Activated CD4-positive, alpha-beta T cell treated with anti-CD3 and anti-CD28 coated beads for 1 hour (primary cell): ENCODE measurements around the gene SMAP1.

Experiments
- DNase-seq: peaks from one replicate; pipeline ENCODE4 v3.0.0-alpha.2; 2020

The SMAP1 gene

DNA sequence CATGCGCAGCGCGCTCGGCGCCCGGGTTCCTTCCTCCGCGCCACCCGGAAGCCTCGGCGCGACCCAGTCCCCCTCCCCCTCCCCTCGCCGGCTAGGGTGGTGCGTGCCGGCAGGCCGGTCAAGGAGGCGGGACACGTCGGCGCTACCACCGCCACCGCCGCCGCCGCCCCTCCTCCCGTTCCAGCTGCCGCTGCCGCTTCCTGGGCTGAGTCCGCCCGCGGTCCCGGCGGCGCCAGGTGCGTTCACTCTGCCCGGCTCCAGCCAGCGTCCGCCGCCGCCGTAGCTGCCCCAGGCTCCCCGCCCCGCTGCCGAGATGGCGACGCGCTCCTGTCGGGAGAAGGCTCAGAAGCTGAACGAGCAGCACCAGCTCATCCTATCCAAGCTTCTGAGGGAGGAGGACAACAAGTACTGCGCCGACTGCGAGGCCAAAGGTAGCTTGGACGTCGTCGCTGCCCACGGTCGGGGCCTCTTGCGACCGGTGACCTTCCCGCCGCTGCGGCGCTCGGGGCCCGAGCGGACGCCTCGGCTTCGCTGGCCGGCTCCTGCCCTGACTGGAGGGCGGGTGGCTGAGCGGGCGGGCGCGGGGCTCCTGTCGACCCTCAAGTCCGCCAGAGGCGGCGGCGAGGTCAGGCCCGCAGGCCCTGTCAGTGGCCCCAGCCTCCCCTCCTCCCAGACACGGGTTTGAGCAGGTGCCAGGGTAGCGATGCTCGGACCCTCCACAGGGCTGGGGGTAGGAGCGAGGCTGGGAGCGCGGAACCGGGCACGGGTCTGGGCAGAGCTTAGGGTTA is at the start of gene SMAP1:
SMAP1 (plus strand) TSS at position 173 of the 788 bp plus-strand sequence; CDS start at position 314, 141 bp downstream.
- DNase-seq = peak; percentile 88

GRCh38 chr6:70620746-70621145 is 46.9 kb upstream of the SMAP1 start:
- DNase-seq = no peak

- DNase-seq = no peak
Measured at GRCh38 chr6:70622461-70622860, 45.2 kb upstream of the SMAP1 start.

- DNase-seq = no peak
Measured at GRCh38 chr6:70625436-70625835, 42.2 kb upstream of the SMAP1 start.

DNA sequence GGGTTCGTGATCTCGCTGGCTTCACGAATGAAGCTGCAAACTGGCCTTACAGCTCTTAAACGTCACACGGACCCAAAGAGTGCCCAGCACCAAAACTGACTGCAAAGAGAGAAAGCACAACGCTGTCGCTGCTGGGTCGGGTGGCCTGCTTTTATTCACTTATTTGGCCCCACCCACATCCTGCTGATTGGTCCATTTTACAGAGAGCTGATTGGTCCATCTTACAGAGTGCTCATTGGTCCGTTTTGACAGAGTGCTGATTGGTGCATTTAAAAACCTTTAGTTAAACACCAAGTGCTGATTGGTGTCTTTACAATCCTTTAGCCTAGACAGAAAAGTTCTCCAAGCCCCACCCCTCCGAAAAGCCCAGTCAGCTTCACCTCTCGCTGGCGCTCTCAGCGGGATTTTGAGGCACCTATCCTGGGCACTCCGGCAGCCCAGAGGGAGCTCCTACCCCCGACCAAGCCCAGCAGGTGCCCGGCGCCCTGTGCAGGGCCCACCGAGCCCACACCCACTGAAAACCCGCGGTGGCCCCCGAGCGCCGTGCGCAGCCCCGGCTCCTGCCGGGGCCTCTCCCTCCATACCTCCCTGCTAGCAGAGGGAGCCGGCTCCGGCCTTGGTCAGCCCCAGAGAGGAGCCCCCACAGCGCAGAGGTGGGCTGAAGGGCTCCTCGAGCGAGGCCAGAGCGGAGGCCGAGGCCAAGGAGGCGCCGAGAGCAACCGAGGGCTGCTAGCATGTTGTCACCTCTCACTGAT is 40.0 kb upstream of the SMAP1 start:
- DNase-seq = no peak

DNA sequence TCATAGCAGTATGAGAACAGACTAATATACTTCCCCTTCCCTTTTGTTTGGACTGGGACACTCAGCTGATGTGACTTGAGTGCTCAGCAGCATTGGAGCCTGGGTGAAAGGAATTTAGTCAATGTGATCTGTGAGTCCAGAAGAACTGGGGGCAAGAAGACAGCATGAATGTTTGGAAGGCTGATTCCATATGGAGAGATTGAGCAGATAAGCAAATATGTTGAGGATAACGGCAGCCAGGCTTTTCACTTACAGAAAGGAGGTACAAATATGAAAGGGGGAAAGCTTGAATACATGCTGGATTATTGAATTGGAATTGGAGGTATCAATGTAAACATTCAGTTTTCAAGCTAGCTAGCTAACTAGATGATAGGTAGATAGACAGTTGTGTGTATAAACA is 37.8 kb upstream of the SMAP1 start:
- DNase-seq = no peak

DNA sequence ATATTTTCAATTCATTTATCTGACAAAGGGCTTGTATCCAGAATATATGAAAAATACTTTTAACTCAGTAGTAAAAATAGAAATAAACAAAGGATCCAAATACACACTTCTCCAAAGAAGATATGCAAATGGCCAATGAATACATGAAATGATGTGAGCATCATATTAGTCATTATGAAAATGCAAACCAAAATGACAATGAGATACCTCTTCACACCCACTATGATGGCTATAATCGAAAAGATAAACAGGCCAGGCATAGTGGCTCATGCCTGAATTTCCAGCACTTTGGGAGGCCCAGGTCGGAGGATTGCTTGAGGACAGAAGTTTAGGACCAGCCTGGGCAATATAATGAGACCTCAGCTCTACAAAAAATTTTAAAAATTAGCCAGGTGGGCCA is 33.8 kb upstream of the SMAP1 start:
- DNase-seq = no peak

- no peak for DNase-seq
Measured at GRCh38 chr6:70636596-70636995, 31.1 kb upstream of the SMAP1 start.

DNA sequence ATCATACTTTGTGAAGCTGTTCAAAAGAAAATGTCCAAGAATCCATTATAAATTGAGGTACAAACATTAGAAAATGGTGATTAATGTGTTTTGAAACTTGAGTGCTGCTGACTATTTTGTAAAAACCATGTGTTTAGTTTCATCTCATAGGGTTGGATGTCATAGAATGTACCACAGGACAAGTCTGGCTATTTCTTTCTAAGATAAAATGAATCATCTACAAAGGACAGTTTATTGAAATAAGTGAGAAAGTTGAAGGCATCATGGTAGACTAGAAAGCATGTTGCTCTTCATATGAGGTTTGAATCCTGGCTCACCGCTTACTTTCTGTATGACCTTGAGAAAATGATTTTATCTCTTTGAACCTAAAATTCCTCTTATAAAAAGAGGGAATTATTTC is 29.2 kb upstream of the SMAP1 start:
- no peak for DNase-seq

GRCh38 chr6:70651326-70651905 is 16.3 kb upstream of the SMAP1 start:
- DNase-seq = no peak

DNA sequence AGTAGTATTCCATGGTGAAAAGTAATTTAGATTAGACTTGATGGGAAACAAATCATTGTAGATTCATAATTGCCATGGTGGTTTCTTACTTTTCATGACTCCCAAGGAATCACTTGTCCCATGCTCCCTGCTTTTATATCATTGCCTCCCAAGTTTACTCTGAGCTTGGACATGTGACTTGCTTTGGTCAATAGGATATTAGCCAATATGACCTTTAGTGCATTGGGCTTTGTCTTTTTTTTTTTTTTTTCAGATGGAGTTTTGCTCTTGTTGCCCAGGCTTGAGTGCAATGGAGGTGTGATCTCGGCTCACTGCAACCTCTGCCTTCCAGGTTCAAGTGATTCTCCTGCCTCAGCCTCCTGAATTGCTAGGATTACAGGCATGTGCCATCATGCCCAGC is 15.5 kb upstream of the SMAP1 start:
- no peak for DNase-seq

DNA sequence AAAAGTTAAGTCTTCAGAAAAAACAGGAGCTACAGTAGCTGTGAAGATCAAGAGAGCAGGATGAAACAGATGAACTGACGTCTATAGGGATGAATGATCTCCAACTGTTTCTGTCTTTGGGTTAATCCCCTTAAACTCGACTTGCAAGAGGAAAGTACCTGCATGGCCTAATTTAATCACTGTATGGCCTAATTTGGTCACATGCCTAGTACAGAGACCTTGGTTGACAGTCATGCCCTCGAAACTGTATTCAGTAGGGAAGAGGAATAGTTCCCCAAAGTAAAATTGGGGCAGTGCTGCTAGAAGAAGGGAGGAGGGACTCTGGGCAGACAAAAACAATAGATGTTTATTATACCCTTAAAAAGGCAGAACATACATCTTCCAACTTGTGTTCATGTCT is 10.0 kb upstream of the SMAP1 start:
- no peak for DNase-seq

- no peak for DNase-seq
Measured at GRCh38 chr6:70663881-70664466, 3.7 kb upstream of the SMAP1 start.

DNA sequence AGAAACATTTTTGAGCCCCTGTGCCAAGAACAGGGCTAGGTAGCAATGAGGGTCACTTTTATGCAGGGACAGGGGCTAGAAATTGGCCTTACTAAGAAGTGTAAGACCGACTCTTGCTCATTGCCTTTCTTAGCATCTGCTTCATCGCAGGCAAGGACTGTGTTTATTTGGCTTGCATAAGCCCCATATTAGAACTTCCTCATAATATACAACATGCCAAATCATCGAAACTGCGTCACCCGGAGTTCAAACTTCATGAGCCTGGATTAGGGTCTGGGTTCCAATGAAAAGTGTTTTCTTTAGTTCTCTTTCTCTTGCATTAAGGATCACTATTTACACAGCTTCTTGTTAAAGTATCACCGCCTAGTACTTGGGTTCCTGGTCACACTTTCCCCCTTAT is 977 bp upstream of the SMAP1 start:
- DNase-seq = no peak

DNA sequence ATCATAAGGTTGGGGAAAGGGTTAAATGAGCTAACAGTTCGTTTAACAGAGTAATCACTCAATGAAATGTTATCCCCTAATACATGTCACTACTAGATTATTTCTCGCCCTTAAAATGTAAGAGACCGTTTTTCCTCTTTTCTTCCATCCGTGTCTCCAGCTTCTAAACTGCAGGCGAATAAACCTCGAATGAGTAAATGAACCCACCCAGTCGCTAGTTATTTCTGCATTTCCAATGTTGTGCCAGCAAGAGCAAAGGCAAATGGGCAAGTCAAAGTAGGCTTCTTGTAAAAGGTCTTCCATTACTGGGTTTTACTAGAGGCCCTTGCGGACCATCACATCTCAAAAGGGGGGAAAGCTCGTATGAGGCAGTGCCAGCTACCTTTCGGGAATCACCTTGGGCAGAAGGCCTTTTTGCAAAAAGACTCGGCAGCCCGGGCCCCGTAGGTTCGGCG is 400 bp upstream of the SMAP1 start:
- no peak for DNase-seq

DNA sequence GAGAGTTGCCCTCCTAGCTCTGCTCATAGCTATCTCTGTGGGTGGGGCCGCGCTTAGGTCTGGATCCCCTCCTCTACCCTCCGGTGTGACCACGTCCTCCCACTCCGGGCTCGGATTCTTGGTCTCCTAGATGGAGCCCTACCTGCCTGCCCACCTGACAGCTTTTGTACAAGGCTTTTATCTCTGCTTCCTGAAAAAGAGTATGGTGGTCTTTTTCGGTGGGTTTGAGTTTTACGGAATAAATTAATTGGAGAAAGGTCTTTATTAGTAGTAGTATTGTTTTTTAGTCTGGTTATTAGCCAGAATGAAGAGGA is 773 bp downstream of the SMAP1 start:
- no peak for DNase-seq

- DNase-seq = no peak
Measured at GRCh38 chr6:70669133-70669532, 1.4 kb downstream of the SMAP1 start.

DNA sequence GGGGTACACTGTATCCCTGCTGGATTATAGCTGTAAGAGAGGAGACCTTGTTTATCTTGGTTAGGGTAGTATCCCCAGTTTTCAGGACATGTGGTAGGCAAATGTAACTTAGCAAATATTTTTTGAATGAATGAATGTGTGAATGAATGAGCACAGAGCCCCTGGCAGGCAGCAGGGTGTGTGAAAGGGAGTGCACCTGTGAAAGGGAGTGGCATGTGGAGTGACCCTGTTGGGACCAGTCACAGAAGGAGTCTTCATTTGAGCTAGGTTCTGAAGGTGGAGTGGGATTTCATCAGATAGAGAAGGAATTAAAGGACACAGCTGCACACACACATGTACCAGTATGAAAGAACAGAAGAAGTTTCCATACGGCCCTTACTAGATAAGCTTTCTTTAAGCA is 4.9 kb downstream of the SMAP1 start:
- DNase-seq = no peak

DNA sequence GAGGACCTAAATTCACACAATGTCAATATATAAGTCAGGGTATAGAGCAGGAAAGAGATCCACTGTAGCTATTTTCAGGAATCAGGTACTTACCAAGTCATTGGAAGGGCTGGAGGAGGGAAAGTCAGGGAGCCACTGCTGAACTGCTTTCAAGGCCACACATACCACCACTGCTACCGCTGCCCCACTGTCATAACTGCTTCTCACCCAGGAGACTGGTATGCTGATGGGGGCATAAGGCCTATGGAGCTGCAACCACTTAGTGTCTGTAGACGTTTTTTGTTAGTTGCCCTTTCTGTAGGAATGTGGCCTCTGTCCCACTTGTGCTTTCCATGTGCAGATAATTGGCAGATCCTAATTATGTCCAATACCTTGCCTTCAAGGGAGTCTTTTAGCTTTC is 5.4 kb downstream of the SMAP1 start:
- DNase-seq = no peak

- DNase-seq = no peak
Measured at GRCh38 chr6:70673601-70674000, 5.9 kb downstream of the SMAP1 start.

- DNase-seq = no peak
Measured at GRCh38 chr6:70675822-70676221, 8.1 kb downstream of the SMAP1 start.

GRCh38 chr6:70676821-70677220 is 9.1 kb downstream of the SMAP1 start:
- no peak for DNase-seq

DNA sequence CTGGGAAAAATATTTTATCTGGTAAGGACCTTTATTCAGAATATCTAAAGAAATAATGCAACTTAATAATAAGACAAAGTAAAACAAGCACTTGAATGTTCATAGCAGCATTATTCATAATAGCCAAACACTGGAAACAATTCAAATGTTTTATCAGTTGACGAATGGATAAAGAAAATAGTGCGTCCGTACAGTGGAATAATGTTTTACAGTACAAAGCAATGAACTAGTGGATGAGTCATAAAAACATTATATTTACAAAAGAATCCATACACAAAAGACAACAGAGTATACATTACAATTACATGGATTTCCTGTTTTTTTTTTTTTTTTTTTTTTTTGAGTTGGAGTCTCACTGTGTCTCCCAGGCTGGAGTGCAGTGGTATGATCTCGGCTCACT is 12.7 kb downstream of the SMAP1 start:
- no peak for DNase-seq
